HT-29 (cell line): Measurements from ENCODE around the gene MRGPRX4. TPM values are rescaled to one million over a fixed set of nuclear protein-coding genes. Genes with fewer than 3 reads are reported as not detected.
"Not testable (repeated sequence)": the region's sequence is repeated elsewhere in the genome, so short reads cannot be mapped to it uniquely, and the experiment has no call there.

ENCODE experiments used
- DNase-seq: peaks from one replicate; pipeline ENCODE4 v3.0.0-alpha.2; 2015; ENCODE audit warnings: low spot score
- total RNA-seq: library from RNA; depleted of rRNA; stranded (reverse); fragments of >200 nt; shearing (Covaris generic); gene quantifications from 2 replicates; pipeline ENCODE4 v1.2.3, GENCODE V29; 2014; rRNA removed

MRGPRX4 gene
- total RNA-seq = not detected in 2 replicates

DNA sequence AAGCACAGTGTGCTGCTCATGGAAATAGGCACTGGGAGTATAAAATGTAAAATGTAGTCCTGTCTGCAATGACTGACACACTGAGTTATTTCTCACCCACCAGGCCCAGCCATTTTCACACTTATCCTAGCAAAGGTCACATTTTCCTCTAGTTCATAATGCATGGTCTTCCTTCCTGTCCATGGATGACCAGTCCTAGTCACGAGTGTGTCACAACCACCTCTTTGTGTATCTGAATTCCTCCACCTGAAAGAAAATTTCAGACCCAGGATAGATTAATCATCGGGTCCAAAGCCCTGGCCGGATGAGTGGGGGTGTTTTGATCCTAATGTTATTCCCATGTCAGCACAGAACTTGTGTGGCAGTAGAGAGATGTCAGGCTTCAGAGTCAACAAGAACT is at the start of gene MRGPRX4:
Gene MRGPRX4 (plus strand): TSS at position 172 of the 400 bp plus-strand sequence. CDS start 420 bp downstream, outside the sequence.
- DNase-seq = no peak

DNA sequence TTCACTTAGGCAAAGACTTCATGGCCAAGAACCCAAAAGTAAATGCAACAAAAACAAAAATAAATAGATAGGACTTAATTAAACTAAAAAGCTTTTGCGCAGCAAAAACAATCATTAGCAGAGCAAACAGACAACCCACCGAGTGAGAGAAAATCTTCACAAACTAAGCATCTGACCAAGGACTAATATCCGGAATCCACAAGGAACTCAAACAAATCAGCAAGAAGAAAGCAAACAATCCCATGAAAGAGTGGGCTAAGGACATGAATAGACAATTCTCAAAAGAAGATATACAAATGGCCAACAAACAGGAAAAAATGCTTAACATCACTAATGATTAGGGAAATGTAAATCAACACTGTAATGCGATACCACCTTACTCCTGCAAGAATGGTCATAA is 41.5 kb upstream of the MRGPRX4 start:
- DNase-seq = not testable (repeated sequence)

DNA sequence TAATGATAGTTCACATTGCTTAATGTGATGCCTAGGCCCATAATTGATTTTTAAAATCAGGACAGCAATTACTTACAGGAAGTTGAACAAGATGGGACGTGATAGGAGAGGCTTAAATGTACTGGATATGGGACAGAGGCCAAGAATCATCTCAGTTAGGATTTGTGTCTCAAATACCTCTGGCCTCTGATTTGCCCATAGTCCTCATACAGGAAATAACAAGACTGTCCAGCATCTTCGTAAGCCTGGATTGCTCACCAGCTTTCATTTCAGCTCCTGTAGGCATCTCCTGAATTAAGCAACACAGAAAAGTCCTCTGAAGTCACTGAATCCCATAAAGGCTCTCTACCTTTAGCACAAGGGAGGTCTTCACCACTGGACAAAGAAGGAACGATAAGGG is 40.3 kb upstream of the MRGPRX4 start, which contains the start of gene MRGPRX3:
Gene MRGPRX3 (plus strand): TSS at position 231 of the 400 bp plus-strand sequence. CDS start 4,632 bp downstream, outside the sequence.
- DNase-seq = no peak

DNA sequence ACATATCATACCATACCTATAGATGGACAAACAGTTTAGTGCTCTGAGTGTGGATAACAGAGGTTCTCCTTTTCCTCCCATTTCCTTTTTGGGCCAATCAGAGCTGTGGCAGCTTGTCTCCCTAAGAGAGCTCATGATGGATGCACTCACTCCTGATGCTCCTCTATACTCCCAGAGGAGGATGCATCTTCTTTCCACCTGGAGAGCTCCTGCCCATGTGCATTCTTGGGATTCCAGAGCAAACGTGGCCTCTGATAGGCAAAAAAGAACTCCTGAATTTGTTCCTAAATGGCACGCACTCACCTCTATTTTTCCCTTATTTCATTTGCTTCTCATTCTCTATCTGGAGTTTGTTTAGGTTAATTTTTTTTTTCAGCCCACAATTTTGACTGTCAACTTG is 37.3 kb upstream of the MRGPRX4 start:
- no peak for DNase-seq

DNA sequence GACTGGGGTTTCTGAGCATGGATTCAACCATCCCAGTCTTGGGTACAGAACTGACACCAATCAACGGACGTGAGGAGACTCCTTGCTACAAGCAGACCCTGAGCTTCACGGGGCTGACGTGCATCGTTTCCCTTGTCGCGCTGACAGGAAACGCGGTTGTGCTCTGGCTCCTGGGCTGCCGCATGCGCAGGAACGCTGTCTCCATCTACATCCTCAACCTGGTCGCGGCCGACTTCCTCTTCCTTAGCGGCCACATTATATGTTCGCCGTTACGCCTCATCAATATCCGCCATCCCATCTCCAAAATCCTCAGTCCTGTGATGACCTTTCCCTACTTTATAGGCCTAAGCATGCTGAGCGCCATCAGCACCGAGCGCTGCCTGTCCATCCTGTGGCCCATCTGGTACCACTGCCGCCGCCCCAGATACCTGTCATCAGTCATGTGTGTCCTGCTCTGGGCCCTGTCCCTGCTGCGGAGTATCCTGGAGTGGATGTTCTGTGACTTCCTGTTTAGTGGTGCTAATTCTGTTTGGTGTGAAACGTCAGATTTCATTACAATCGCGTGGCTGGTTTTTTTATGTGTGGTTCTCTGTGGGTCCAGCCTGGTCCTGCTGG is 35.3 kb upstream of the MRGPRX4 start:
- DNase-seq = no peak

DNA sequence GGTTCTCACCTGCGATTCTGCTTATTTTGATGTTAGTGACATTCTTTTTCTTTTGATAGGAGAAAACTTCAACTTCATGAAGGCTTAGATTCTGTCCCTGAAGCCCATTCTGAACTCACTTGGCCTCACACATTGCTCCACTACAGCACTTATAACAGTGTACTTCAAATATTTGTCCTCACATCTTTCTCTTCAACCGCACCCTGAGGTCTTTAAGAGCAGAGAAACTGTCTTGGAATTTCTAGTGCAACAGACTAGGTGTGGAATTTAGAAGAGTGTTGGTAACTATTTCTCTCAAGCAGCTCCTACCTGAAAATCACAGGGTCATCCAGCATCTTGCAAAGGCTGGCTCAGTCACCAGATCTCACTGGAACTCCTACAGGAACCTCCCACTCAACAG is 32.5 kb upstream of the MRGPRX4 start:
- no peak for DNase-seq

DNA sequence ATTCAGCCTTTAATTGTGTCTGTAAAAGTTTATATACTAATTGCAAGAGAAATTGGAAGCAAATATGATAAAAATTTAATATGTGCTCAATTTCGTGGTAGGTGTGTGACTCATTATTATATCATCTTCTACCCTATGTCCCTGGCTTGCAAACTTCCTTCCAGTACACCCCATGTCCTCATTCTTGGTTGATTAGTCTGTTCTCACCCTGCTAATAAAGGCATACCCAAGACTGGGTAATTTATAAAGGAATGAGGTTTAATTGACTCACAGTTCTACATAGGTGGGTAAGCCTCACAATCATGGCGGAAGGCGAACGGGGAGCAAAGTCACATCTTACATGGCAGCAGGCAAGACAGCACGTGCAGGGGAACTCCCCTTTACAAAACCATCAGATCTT is 28.4 kb upstream of the MRGPRX4 start:
- no peak for DNase-seq

DNA sequence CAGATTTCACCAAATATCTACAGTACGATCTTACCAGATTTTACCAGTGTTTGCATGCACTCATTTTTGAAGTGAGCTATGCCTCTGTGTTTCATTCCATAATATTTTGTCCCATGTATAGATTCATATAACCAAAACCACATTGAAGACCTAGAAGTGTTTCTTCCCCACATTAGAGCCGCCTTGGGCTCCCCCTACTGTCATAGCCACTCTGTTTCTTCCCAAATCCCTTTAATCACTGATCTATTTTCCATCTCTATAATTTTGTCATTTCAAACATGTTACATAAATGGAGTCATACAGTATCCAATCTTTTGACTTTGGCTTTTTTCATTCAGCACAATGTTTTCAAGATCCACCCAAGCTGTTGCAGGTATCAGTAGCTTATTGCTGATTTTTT is 27.6 kb upstream of the MRGPRX4 start:
- DNase-seq = no peak

DNA sequence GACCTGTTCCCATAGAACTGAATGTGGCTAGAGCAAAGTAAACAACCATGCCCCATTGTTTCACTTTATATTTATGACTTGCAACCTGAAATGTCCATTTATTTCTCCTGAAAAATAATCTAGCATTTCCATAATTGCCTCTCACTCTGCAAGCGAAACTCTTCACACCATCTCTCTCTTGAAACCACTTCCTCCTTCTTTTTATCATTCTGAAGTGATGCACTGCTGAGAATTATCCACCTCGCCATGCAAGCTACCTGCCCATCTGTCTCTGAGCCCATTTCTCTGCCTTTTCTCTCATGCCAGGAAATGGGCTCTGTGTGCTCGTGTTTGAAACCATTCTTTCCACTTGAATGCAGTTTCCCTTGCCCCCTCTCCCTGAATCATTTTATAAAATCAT is 26.8 kb upstream of the MRGPRX4 start:
- DNase-seq = no peak

DNA sequence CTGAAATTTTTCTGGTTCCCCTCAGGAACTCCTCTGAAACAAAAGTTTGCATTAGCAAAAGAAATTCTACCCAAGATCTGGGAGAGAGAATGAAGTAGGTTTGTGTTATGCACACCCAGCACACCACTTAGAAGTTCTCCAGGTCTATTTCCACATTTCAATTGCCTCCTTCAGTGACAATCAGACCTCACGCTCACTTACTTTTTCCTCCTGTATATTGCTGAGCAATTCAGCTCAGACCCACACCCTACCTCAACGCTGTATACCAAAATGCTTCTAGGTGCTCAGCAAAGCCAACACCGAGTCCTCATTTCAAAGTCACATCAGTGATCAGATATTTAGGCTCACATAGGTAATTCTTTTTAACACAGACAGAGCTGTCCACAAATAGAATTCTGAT is 21.1 kb upstream of the MRGPRX4 start:
- DNase-seq = no peak

DNA sequence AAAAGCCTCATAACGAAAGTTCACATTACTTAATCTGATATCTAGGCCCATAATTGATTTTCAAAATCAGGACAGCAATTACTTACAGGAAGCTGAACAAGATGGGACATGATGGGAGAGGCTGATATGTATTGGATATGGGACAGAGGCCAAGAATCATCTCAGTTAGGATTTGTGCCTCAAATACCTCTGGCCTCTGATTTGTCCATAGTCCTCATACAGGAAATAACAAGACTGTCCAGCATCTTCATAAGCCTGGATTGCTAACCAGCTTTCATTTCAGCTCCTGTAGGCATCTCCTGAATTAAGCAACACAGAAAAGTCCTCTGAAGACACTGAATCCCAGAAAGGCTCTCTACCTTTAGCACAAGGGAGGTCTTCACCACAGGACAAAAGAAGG is 4.3 kb upstream of the MRGPRX4 start:
- DNase-seq = no peak

DNA sequence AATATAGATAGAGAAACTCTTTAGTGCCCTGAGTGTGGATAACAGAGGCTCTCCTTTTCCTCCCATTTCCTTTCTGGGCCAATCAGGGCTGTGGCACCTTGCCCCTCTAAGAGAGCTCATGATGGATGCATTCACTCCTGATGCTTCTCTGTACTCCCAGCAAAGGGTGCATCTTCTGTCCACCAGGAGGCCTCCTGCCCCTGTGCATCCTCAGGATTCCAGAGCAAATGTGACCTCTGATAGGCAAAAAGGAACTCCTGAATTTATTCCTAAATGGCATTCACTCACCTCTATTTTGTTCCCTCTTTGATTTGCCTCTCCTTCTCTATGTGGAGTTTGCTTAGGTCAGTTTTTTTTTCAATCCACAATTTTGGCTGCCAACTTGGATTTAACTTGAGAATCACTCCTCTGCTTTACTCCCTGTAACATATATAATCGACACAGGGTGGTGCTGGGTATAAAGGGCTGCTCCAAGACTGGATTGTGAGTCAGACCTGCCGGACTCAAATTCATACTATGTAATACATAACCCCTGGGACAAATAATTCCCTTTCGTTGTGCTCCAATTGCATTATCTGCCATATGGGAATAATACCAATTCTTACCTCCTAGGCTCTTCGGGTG is 1.1 kb upstream of the MRGPRX4 start:
- peak; percentile 60 for DNase-seq

DNA sequence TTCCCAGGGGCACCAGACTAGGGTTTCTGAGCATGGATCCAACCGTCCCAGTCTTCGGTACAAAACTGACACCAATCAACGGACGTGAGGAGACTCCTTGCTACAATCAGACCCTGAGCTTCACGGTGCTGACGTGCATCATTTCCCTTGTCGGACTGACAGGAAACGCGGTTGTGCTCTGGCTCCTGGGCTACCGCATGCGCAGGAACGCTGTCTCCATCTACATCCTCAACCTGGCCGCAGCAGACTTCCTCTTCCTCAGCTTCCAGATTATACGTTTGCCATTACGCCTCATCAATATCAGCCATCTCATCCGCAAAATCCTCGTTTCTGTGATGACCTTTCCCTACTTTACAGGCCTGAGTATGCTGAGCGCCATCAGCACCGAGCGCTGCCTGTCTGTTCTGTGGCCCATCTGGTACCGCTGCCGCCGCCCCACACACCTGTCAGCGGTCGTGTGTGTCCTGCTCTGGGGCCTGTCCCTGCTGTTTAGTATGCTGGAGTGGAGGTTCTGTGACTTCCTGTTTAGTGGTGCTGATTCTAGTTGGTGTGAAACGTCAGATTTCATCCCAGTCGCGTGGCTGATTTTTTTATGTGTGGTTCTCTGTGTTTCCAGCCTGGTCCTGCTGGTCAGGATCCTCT is 709 bp downstream of the MRGPRX4 start:
- no peak for DNase-seq

DNA sequence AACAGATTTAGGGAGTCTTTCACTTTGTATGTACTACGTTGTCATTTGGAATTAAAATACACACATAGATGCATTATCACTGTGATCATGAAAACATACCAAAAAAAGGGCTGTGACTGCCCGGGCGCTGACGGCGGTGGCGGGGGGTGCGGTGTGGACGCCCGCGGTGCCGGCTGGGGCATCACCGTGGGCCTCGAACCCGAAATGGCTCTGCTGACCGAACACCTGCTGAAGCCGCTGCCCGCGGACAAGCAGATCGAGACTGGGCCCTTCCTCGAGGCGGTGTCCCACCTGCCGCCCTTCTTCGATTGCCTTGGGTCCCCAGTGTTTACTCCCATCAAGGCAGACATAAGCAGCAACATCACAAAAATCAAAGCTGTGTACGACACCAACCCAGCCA is 16.2 kb downstream of the MRGPRX4 start:
- no peak for DNase-seq

DNA sequence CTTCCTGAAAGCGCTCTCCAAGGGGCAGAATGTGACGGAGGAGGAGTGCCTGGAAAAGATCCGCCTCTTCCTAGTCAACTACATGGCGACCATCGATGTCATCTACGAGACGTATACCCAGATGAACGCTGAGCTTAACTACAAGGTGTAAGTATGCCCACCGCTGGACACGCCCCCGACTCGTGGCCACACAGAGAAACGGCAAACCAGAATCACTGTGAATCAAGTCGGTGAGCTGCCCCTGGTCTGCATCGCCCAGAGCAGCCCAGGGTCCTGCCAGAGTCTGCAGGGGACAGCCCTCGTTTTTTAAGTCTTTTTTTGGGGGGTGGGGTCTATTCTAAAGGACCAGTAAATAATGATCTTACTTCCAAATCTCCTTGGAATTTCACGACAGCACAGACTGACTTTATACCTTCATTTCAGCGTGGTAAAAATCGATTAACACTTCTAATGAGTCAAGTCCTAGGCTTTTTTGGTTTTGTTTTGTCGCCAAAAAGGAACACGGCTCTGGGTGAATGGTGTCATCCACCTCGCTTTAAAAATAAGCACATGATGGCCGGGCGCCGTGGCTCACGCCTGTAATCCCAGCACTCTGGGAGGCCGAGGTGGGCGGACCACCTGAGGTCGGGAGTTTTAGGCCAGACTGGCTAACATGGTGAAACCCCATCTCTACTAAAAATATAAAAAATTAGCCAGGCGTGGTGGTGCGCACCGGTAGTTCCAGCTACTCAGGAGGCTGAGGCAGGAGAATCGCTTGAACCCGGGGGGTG is 17.0 kb downstream of the MRGPRX4 start:
- DNase-seq = not testable (repeated sequence)

DNA sequence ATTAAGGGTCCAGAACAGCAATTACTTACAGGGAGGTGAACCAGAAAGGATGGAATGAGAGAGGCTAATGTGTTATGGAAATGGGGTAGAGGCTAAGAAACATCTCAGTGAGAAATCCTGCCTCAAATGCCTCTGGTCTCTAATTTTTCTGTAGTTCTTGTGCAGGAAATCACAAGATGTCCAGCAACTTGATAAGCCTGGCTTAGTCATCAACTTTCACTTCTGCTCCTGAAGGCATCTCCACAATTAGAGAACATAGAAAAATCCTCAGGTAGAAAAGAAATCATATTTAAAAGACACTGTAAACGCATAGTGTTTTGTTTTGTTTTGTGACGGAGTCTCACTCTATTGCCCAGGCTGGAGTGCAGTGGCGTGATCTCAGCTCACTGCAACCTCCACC is 18.7 kb downstream of the MRGPRX4 start:
- no peak for DNase-seq

DNA sequence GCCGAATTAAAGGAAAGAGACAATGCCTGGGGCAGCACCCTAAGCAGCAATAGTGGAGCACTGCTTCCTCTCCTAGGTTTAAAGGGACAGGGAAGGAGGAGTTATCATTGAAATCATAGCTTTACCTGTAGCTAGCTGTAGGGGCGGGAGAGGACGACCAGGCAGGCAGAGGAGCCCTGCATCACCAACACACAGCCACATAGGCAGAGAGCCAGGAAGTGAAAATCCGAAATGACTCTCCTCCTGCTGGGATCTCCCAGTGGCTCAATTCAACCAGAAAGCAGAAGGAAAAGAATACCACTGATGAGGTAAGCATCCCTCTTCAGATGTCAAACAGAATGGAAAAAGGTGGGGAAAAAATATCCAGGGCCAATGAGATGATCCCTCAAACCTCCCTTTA is 20.4 kb downstream of the MRGPRX4 start:
- DNase-seq = peak; percentile 12

DNA sequence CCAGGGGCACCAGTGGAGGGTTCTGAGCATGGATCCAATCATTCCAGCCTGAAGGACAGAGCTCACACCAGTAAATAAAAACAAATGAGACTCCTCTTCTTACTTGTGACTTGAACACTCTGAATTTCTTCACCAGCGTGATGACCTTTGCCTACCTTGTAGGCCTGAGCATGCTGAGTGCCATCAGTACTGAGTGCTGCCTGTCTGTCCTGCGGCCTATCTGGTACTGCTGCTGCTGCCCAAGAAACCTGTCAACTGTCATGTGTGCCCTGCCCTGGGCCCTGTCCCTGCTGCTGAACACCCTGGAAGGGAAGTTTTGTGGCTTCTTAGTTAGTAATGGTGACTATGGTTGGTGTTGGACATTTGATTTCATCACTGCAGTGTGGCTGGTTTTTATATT is 23.9 kb downstream of the MRGPRX4 start:
- DNase-seq = no peak

DNA sequence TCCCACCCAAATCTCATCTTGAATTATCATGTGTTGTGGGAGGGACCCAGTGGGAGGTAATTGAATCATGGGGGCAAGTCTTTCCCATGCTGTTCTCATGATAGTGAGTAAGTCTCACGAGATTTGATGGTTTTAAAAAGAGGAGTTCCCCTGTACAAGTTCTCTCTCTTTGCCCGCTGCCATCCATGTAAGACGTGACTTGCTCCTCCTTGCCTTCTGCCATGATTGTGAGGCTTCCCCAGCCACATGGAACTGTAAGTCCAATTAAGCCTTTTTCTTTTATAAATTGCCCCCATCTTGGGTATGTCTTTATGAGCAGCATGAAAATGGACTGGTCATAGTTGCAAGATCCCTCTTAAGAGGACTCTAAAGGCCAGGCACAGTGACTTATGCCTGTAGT is 25.1 kb downstream of the MRGPRX4 start:
- not testable (repeated sequence) for DNase-seq

DNA sequence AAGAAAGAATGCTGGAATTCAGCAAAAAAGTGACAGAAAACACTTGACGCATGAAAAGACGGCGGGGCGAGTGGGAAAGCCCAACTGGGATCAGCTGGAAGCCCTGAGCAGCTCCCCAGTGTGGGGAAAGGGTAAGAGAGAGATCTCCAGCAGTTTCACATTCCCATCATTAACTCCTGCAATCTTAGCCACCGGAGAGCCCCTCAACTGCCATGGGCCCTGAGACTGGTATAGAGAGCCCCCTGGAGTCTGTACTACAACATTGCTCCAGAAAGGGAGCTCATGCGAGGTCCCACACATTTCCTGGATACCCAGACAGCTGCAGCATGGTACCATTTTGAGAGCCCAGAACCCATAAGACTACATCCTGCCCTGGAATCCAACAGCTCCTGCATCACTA is 31.1 kb downstream of the MRGPRX4 start:
- DNase-seq = peak; percentile 27

DNA sequence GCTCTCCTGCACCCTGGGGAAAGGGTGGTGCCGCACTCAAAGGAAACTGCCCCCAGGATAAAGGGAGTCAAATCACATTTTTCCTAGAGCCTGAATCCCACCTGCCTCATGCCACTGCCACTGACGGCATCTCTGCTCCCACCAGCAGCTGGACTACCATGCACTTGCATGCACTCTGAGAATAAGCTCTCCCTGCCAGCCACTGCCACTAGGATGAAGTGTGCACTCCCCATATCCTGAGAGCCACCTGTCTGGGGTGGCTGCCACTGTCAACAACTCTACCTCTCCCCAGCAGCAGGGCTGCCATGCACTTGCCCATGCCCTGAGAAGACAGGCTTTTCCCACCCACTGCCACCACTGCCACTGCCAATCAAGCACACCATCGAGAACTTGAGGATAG is 31.6 kb downstream of the MRGPRX4 start:
- DNase-seq = no peak

DNA sequence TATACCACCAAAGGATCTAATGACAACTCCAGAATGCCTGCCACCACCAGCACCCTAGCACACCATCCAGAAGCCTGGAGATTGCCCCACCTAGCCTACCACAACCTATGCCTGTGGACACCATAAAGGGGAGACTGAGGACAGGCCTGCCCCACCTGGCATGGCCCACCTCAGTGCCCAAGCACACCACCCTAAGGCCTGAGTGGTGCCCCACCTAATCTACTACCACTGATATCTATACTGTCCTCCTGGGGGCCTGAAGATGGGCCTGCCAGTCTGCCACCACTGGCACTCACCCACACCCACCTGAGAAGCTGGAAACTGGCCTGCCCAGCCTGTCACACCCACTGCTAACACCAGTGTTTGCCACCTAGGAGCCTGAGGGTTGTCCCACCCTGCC is 32.1 kb downstream of the MRGPRX4 start:
- DNase-seq = no peak
